SK-N-SH treated with all-trans-retinoic acid at 6 μM for 48 hours (cell line): ENCODE measurements around the gene CYTH3.
"Not testable (repeated sequence)": the region's sequence is repeated elsewhere in the genome, so short reads cannot be mapped to it uniquely, and the experiment has no call there.

ENCODE experiments used
- ATAC-seq: fragments of 200-7000 bp; cut with Tn5 transposase; 3 replicates; pipeline ENCODE4 v1.9.1; 2020; ENCODE audit warnings: mild to moderate bottlenecking, moderate library complexity
- ARNTL ChIP-seq: fragments of 450-650 bp; formaldehyde crosslinking; IDR thresholded peaks from 2 replicates; pipeline ENCODE4 v1.5.0; 2020; ENCODE audit warnings: low read depth, mild to moderate bottlenecking, moderate library complexity, borderline replicate concordance
- BACH2 ChIP-seq: fragments of 250-450 bp; sonication (Bioruptor Pico); IDR thresholded peaks from 2 replicates; pipeline ENCODE4 v1.9.0; 2021; ENCODE audit warnings: mild to moderate bottlenecking, borderline replicate concordance
- CREB5 ChIP-seq: fragments of 250-450 bp; sonication (Bioruptor Pico); IDR thresholded peaks from 2 replicates; pipeline ENCODE4 v1.5.1; 2020; ENCODE audit warnings: low read depth, mild to moderate bottlenecking, moderate library complexity
- CSDC2 ChIP-seq: fragments of 250-450 bp; sonication (Bioruptor Pico); IDR thresholded peaks from 2 replicates; pipeline ENCODE4 v1.5.0; 2020; ENCODE audit warnings: mild to moderate bottlenecking, moderate library complexity
- CSRNP3 ChIP-seq: fragments of 250-450 bp; sonication (Bioruptor Pico); IDR thresholded peaks from 2 replicates; pipeline ENCODE4 v1.5.1; 2021; ENCODE audit warnings: mild to moderate bottlenecking, moderate library complexity
- ESRRG ChIP-seq: fragments of 250-450 bp; sonication (Bioruptor Pico); IDR thresholded peaks from 2 replicates; pipeline ENCODE4 v1.6.1; 2021; ENCODE audit warnings: mild to moderate bottlenecking
- GLIS3 ChIP-seq: fragments of 250-450 bp; sonication (Bioruptor Pico); IDR thresholded peaks from 2 replicates; pipeline ENCODE4 v1.5.0; 2020; ENCODE audit warnings: mild to moderate bottlenecking, moderate library complexity
- ISL1 ChIP-seq: fragments of 250-450 bp; sonication (Bioruptor Pico); IDR thresholded peaks from 2 replicates; pipeline ENCODE4 v2.1.2; 2022; ENCODE audit warnings: mild to moderate bottlenecking, moderate library complexity
- OSR1 ChIP-seq: fragments of 250-450 bp; sonication (Bioruptor Pico); IDR thresholded peaks from 2 replicates; pipeline ENCODE4 v1.8.0; 2022; ENCODE audit warnings: moderate library complexity, mild to moderate bottlenecking, inconsistent platforms
- TCF4 ChIP-seq: fragments of 250-450 bp; sonication (Bioruptor Pico); IDR thresholded peaks from 2 replicates; pipeline ENCODE4 v1.8.0; 2021; ENCODE audit warnings: mild to moderate bottlenecking, moderate library complexity, borderline replicate concordance
- TOX ChIP-seq: fragments of 250-450 bp; sonication (Bioruptor Pico); IDR thresholded peaks from 2 replicates; pipeline ENCODE4 v1.8.0; 2021; ENCODE audit warnings: mild to moderate bottlenecking, moderate library complexity, borderline replicate concordance
- TSHZ2 ChIP-seq: fragments of 250-450 bp; sonication (Bioruptor Pico); IDR thresholded peaks from 2 replicates; pipeline ENCODE4 v1.5.0; 2020; ENCODE audit warnings: mild to moderate bottlenecking, moderate library complexity
- ZFP3 ChIP-seq: fragments of 250-450 bp; sonication (Bioruptor Pico); IDR thresholded peaks from 2 replicates; pipeline ENCODE4 v1.5.0; 2020; ENCODE audit warnings: mild to moderate bottlenecking, moderate library complexity
- ZNF565 ChIP-seq: fragments of 450-650 bp; formaldehyde crosslinking; conservative IDR thresholded peaks from 2 replicates; pipeline ENCODE4 v1.5.0; 2020; ENCODE audit warnings: low read depth, mild to moderate bottlenecking, moderate library complexity
- ZNF70 ChIP-seq: fragments of 450-650 bp; formaldehyde crosslinking; IDR thresholded peaks from 2 replicates; pipeline ENCODE4 v1.5.0; 2020; ENCODE audit warnings: mild to moderate bottlenecking, moderate library complexity
- ZNF8 ChIP-seq: fragments of 450-650 bp; formaldehyde crosslinking; IDR thresholded peaks from 2 replicates; pipeline ENCODE4 v1.5.0; 2020; ENCODE audit warnings: mild to moderate bottlenecking, moderate library complexity
- TF ChIP-seq, protein P1 (sequence below): fragments of 250-450 bp; sonication (Bioruptor Pico); IDR thresholded peaks from 2 replicates; pipeline ENCODE4 v1.8.0; 2020; ENCODE audit warnings: mild to moderate bottlenecking, moderate library complexity, borderline replicate concordance

The CYTH3 gene

DNA sequence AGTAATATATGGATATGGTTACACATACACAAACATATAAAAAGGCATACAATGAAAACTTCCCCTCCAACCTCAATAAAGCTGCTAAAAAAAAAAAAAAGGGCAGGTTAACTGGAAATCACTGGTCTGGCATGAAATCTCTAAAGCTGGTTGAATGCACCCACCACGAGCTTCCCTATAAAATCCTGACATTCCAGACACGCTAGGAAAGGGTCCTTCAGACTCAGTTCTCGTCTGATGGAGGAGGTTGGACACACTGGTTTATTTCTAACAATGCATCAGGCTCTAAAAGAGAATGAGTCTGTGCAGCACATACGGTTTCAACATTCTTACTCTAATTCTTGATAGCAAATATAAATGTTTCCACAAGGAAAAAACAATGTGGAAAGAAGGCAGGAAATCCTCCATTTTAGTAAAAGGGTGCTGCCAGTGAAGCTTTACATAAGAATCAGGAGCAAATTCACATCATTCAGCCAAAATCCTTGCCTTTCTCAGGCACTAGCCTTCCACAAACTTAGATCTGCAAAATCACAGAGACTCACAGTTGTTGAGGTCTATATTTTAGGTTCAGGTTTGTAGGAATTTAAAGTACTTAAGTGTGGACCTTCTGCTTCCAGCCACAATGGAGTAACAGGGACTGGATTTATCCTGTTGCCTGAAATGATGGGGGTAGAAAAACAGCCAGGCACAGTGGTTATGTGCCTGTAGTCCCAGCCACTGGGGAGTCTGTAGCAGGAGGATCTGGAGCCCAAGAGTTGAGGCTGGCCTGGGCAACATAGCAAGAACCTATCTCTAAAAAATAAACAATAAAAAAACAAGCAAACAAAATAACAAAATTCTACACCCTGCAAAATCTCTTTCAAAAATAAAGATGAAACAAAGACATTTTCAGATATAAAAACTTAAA, 73.5 kb downstream of the CYTH3 start (continued):
- no peak for TF ChIP-seq OSR1 (CRISPR knock-in tag)
- no peak for TF ChIP-seq TSHZ2 (CRISPR knock-in tag)
- TF ChIP-seq TOX, result no peak
- TF ChIP-seq ZNF565, result no peak

- ATAC-seq, result no peak
- TF ChIP-seq TSHZ2 (CRISPR knock-in tag) (no peak), TCF4 (CRISPR knock-in tag) (no peak), ARNTL (CRISPR knock-in tag) (no peak), ISL1 (CRISPR knock-in tag) (no peak), BACH2 (CRISPR knock-in tag) (no peak), ZFP3 (CRISPR knock-in tag) (no peak), OSR1 (CRISPR knock-in tag) (no peak), GLIS3 (CRISPR knock-in tag) (no peak), CREB5 (no peak), ESRRG (no peak), ZNF8 (CRISPR knock-in tag) (no peak)
- TF ChIP-seq, protein P1, sequence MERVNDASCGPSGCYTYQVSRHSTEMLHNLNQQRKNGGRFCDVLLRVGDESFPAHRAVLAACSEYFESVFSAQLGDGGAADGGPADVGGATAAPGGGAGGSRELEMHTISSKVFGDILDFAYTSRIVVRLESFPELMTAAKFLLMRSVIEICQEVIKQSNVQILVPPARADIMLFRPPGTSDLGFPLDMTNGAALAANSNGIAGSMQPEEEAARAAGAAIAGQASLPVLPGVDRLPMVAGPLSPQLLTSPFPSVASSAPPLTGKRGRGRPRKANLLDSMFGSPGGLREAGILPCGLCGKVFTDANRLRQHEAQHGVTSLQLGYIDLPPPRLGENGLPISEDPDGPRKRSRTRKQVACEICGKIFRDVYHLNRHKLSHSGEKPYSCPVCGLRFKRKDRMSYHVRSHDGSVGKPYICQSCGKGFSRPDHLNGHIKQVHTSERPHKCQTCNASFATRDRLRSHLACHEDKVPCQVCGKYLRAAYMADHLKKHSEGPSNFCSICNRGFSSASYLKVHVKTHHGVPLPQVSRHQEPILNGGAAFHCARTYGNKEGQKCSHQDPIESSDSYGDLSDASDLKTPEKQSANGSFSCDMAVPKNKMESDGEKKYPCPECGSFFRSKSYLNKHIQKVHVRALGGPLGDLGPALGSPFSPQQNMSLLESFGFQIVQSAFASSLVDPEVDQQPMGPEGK (CRISPR knock-in tag), result no peak
- TF ChIP-seq, all 23 proteins: peak for 0
Measured at GRCh38 chr7:6197801-6198551, 74.4 kb downstream of the CYTH3 start.

DNA sequence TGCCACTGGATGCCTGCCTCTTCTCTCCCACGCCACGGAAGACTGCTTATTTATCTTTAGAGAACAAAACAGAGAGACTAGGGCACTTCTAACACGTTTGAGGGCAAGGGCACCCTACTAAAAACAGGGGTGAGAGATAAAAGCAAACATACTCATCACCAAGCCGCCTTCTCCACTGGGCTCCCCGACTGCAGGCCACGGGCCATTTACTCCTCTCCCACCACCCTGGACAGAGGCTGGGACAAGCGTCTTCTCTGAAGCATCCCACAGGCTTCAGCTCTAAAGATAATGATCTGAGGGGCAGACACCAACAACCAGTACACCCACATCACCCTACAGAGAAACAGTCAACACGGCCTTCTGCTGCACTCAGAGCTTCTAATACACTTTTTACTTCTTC, 78.7 kb downstream of the CYTH3 start:
- no peak for ATAC-seq

DNA sequence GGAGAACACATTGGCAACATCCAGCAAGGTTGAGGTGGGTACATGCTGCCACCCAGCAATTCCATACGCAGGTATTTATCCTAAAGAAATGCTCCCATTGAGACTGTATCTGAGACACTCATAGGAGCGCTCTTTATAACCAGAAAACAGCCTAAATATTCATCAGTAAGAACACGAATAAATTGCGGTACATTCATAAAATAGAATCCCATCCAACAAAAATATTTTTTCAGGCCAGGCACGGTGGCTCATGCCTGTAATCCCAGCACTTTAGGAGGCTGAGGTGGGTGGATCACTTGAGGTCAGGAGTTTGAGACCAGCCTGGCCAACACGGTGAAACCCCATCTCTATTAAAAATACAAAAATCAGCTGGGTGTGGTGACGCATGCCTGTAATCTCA, 81.9 kb downstream of the CYTH3 start:
- not testable (repeated sequence) for ATAC-seq

More for the DNA sequence above, 78.7 kb downstream of the CYTH3 start:
- no peak for TF ChIP-seq CSDC2
- no peak for TF ChIP-seq TCF4 (CRISPR knock-in tag)
- no peak for TF ChIP-seq OSR1 (CRISPR knock-in tag)
- no peak for TF ChIP-seq CSRNP3
- no peak for TF ChIP-seq ZNF70 (CRISPR knock-in tag)
